CD4-positive, alpha-beta T cell (primary cell): Measurements from ENCODE around the gene KDM2A. TPM values are rescaled to one million over a fixed set of nuclear protein-coding genes. Genes with fewer than 3 reads are reported as not detected.
A peak's percentile ranks its signal among the peaks of the same experiment; 100 is the strongest.

Source experiments
- ATAC-seq: fragments of 200-7000 bp; cut with Tn5 transposase; one replicate; pipeline ENCODE4 v1.10.0; 2022; ENCODE audit warnings: mild to moderate bottlenecking; ENCODE audit not compliant: poor library complexity
- CTCF ChIA-PET: fragments of 350-600 bp; sonication (Branson Sonifier 250); formaldehyde crosslinking; loops from one replicate; lab custom pipeline; 2021; ENCODE audit warnings: antibody characterized with exemption, inconsistent platforms; lab: Charles Lee
- POLR2A ChIA-PET: fragments of 350-600 bp; sonication (Branson Sonifier 250); formaldehyde crosslinking; loops from one replicate; lab custom pipeline; 2021; ENCODE audit warnings: antibody characterized with exemption, inconsistent platforms; lab: Charles Lee
- DNase-seq, 14 experiments: peaks; one replicate each; pipeline ENCODE4 v3.0.0-alpha.2; 2013 to 2020; ENCODE audit warnings: mixed read lengths in 2 of 14
- H3K27ac ChIP-seq, 2 donors: one replicate each; pipeline versions ENCODE4 v1.5.1 to v1.7.0; 2013; ENCODE audit warnings: low read length in 2 of 2, low read depth in 1 of 2, mild to moderate bottlenecking in 1 of 2
- H3K27me3 ChIP-seq, 2 experiments: 1 replicate in 1 of 2; 2 replicates in 1 of 2; pipeline versions ENCODE4 v1.6.1 to v1.7.0; 2013; ENCODE audit warnings: low read length in 2 of 2, control low read depth in 1 of 2, mild to moderate bottlenecking in 1 of 2, moderate library complexity in 1 of 2; ENCODE audit not compliant: insufficient read depth in 2 of 2, control insufficient read depth in 1 of 2
- H3K36me3 ChIP-seq: one replicate; pipeline ENCODE4 v1.6.1; 2013; ENCODE audit warnings: low read length, control low read depth; ENCODE audit not compliant: insufficient read depth
- H3K4me1 ChIP-seq: one replicate; pipeline ENCODE4 v1.6.1; 2013; ENCODE audit warnings: low read length, control low read depth; ENCODE audit not compliant: insufficient read depth
- H3K4me3 ChIP-seq: one replicate; pipeline ENCODE4 v1.5.1; 2013; ENCODE audit warnings: mild to moderate bottlenecking, low read length, moderate library complexity
- H3K9me3 ChIP-seq, 2 experiments: 1 replicate in 1 of 2; 2 replicates in 1 of 2; pipeline versions ENCODE4 v1.6.1 to v1.7.0; 2013; ENCODE audit warnings: low read length in 2 of 2, mild to moderate bottlenecking in 2 of 2, control low read depth in 1 of 2, moderate library complexity in 1 of 2; ENCODE audit not compliant: control insufficient read depth in 1 of 2, insufficient read depth in 1 of 2
- H3K27ac Mint-ChIP-seq: one replicate; pipeline ENCODE4 v1.8.0; 2020; ENCODE audit warnings: mixed read lengths
- H3K27me3 Mint-ChIP-seq: one replicate; pipeline ENCODE4 v1.8.0; 2021; ENCODE audit warnings: mixed read lengths
- H3K36me3 Mint-ChIP-seq: one replicate; pipeline ENCODE4 v1.8.0; 2021; ENCODE audit warnings: low read depth, mixed read lengths
- H3K4me1 Mint-ChIP-seq: one replicate; pipeline ENCODE4 v1.8.0; 2021; ENCODE audit warnings: low read depth, mixed read lengths
- H3K4me3 Mint-ChIP-seq: one replicate; pipeline ENCODE4 v1.8.0; 2020; ENCODE audit warnings: mild to moderate bottlenecking, mixed read lengths
- H3K9me3 Mint-ChIP-seq: one replicate; pipeline ENCODE4 v1.8.0; 2020; ENCODE audit warnings: mixed read lengths
- CTCF ChIP-seq: fragments of 200-600 bp; IDR thresholded peaks from one replicate; pipeline ENCODE4 v1.8.0; 2022; ENCODE audit warnings: antibody characterized with exemption, mild to moderate bottlenecking
- intact Hi-C, 2 experiments: fragments of 100-400 bp; cut with DNase I in 1 of 2; cut with micrococcal nuclease in 1 of 2; formaldehyde crosslinking; loops; one replicate each; pipeline versions ENCODE4 v1.15.1 to v1.9.0; 2023 to 2025; cut with DNase I, micrococcal nuclease
- total RNA-seq, 174 experiments: library from RNA in 2 of 174; stranded (reverse) in 2 of 174; gene quantifications; one replicate each; pipeline ENCODE4 v1.2.3 and lab custom pipeline; 2021 to 2026

KDM2A gene
- total RNA-seq, 2 experiments from 2014 or later, result 410 to 412 TPM

- TF ChIP-seq CTCF, result no peak
- no peak overlapping the region for H3K4me3 ChIP-seq
- H3K4me3 Mint-ChIP-seq, result peak overlapping the region; percentile 65
- ATAC-seq, result no peak
- H3K36me3 ChIP-seq, result peaks cover 42% of the 10 kb centered on the region
- intact Hi-C loops, result no loop called here
- peak in 1 of 14 experiments; percentile 2 for DNase-seq
- ChIA-PET POLR2A (interaction anchor here (0.5 to 5.6 kb wide), 14 partner anchors 8 to 182 kb away, joined by 3 to 54 read pairs (median 8); partner anchors contain the start of genes ANKRD13D, GRK2, POLD4 and TBC1D10C), CTCF (interaction anchor here (1.7 to 4.6 kb wide), 2 partner anchors 15 to 40 kb away, joined by 4 to 21 read pairs; no protein-coding TSS in a partner anchor)
- H3K9me3 Mint-ChIP-seq, result no peaks in the 10 kb centered on the region
- H3K27ac Mint-ChIP-seq, result no peak overlapping the region
- H3K27me3 Mint-ChIP-seq, result no peaks in the 10 kb centered on the region
- peaks cover 41% of the 10 kb centered on the region for H3K36me3 Mint-ChIP-seq
- no peak overlapping the region for H3K27ac ChIP-seq
- peaks cover 33% of the 10 kb centered on the region for H3K4me1 ChIP-seq
- H3K9me3 ChIP-seq, result no peaks in the 10 kb centered on the region
- peaks cover 9% of the 10 kb centered on the region for H3K4me1 Mint-ChIP-seq
- no peaks in the 10 kb centered on the region for H3K27me3 ChIP-seq
Measured at GRCh38 chr11:67301951-67302516, 183.0 kb downstream of the KDM2A start.

GRCh38 chr11:67302571-67303131 is 183.6 kb downstream of the KDM2A start:
- Histone ChIP-seq H3K4me1 (peaks cover 33% of the 10 kb centered on the region), H3K9me3 (no peaks in the 10 kb centered on the region), H3K27me3 (no peaks in the 10 kb centered on the region), H3K27ac (peak overlapping the region in 1 of 2 donors; percentile 41), H3K36me3 (peaks cover 41% of the 10 kb centered on the region), H3K4me3 (peak overlapping the region; percentile 62)
- ChIA-PET CTCF (interaction anchor here (0.6 to 4.6 kb wide), 3 partner anchors 15 to 40 kb away, joined by 3 to 21 read pairs (median 4); no protein-coding TSS in a partner anchor), POLR2A (interaction anchor here (0.5 to 5.6 kb wide), 21 partner anchors 9 to 182 kb away, joined by 3 to 54 read pairs (median 6); partner anchors contain the start of genes ANKRD13D, CLCF1, GRK2 and POLD4)
- peaks cover 8% of the 10 kb centered on the region for H3K4me1 Mint-ChIP-seq
- no peaks in the 10 kb centered on the region for H3K9me3 Mint-ChIP-seq
- peaks cover 38% of the 10 kb centered on the region for H3K36me3 Mint-ChIP-seq
- peak; percentile 22 for ATAC-seq
- H3K27ac Mint-ChIP-seq, result no peak overlapping the region
- no peaks in the 10 kb centered on the region for H3K27me3 Mint-ChIP-seq
- DNase-seq, result peak in 1 of 14 experiments; percentile 46
- peak overlapping the region; percentile 65 for H3K4me3 Mint-ChIP-seq
- TF ChIP-seq CTCF, result no peak
- intact Hi-C loops, result no loop called here

- H3K9me3 ChIP-seq, result no peaks in the 10 kb centered on the region
- POLR2A ChIA-PET, result interaction anchor here (0.6 to 5.6 kb wide), 21 partner anchors 8 to 134 kb away, joined by 3 to 54 read pairs (median 6); partner anchors contain the start of genes ANKRD13D, CLCF1, GRK2 and POLD4
- CTCF ChIA-PET, result interaction anchor here (0.6 to 4.6 kb wide), 3 partner anchors 14 to 41 kb away, joined by 3 to 21 read pairs (median 4); no protein-coding TSS in a partner anchor
- no peaks in the 10 kb centered on the region for H3K9me3 Mint-ChIP-seq
- peak within 1 kb of the TSS; percentile 62 for H3K4me3 ChIP-seq
- peak within 1 kb of the TSS; percentile 65 for H3K4me3 Mint-ChIP-seq
- peaks cover 33% of the 10 kb centered on the region for H3K4me1 ChIP-seq
- H3K36me3 Mint-ChIP-seq, result peaks cover 31% of the 10 kb centered on the region
- ATAC-seq (peak; percentile 62), DNase-seq (peak in 8 of 14 experiments; percentile 30 to 66 (median 48))
- intact Hi-C loops, result no loop called here
- H3K36me3 ChIP-seq, result peaks cover 35% of the 10 kb centered on the region
- H3K27me3 Mint-ChIP-seq, result no peaks in the 10 kb centered on the region
- peaks cover 5% of the 10 kb centered on the region for H3K4me1 Mint-ChIP-seq
- H3K27ac ChIP-seq, result peak within 1 kb of the TSS in 1 of 2 donors; percentile 41
- no peaks in the 10 kb centered on the region for H3K27me3 ChIP-seq
- no peak for TF ChIP-seq CTCF
- no peak within 1 kb of the TSS for H3K27ac Mint-ChIP-seq
Measured at GRCh38 chr11:67303132-67303834, 184.2 kb downstream of the KDM2A start, which contains the start of gene SSH3. SSH3 (plus strand) TSS chr11:67303530; CDS start chr11:67303626, 96 bp downstream.
